HG02943 (cell line): Measurements from ENCODE around the gene ERGIC2.
"Not testable (repeated sequence)": the region's sequence is repeated elsewhere in the genome, so short reads cannot be mapped to it uniquely, and the experiment has no call there.

Source experiments
- ATAC-seq: cut with Tn5 transposase; IDR thresholded peaks from one replicate; pipeline ENCODE4 v1.9.1; 2021; ENCODE audit warnings: mild to moderate bottlenecking, low read depth, moderate library complexity; ENCODE audit not compliant: unreplicated experiment

ERGIC2 gene, protein sequence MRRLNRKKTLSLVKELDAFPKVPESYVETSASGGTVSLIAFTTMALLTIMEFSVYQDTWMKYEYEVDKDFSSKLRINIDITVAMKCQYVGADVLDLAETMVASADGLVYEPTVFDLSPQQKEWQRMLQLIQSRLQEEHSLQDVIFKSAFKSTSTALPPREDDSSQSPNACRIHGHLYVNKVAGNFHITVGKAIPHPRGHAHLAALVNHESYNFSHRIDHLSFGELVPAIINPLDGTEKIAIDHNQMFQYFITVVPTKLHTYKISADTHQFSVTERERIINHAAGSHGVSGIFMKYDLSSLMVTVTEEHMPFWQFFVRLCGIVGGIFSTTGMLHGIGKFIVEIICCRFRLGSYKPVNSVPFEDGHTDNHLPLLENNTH

DNA sequence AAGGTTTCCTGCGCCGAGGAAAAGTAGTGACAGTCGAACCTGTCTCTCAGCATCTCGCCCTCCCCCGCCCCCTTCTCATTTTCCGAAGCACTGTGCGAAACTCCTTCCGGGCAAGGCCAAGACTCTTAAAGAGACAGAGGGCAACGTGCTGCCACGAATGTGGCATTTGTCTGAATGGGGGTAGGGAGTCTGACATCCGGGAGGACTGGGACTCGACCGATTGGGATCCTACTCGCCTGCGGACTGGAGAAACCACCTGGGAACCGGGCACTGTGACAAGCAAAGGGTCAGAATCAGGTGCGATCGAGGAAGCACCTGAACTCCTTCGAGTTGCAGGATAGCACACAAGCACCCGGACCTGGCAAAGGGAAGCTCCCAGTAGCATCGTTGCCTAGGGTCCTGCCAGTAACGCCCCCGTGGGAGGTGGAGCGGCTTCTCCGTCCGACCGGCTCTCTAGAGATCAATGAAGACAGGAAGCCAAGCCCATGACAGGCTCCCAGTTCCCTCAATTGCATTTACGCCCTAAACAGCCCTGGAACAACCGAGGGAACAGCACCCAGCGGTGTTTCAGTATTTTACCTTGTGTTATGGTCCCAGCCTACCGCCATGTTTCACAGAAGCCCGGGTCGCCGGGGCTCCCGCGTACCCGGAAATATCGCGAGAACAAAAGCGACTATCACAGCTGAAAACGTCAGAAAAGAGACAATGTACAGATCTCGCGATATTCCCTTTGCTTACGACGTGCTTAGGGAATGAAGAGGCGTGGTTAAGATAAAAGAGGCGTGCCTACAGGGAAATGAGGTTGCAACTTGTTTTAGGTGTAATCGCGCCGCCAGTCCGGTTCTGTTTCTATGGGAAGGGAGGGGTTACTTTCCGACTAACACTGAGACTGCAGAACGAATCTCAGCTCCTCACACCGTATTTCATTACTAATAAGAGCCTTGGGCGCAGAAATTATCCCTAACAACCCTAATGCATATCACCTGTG is at the start of gene ERGIC2:
Gene ERGIC2 (minus strand): TSS at position 637 of the 988 bp plus-strand sequence. CDS start 9,539 bp downstream, outside the sequence.
- peak; percentile 97 for ATAC-seq

DNA sequence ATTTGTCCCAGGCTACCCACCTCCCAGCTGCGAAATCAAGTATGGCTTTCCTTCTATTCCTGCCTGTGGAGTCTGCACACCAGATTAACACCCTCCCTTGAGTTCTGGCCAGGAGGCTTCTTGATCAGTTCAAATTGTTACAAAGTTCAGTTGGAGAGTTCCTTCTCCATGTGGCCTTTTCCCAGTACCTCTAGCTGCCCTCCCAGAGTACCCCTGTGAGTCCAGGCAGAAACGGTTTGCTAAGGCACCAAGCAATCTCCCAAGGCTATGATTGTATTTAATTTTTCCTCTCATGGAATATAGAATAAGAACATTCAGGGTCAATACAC is 49.7 kb upstream of the ERGIC2 start:
- ATAC-seq: no peak

DNA sequence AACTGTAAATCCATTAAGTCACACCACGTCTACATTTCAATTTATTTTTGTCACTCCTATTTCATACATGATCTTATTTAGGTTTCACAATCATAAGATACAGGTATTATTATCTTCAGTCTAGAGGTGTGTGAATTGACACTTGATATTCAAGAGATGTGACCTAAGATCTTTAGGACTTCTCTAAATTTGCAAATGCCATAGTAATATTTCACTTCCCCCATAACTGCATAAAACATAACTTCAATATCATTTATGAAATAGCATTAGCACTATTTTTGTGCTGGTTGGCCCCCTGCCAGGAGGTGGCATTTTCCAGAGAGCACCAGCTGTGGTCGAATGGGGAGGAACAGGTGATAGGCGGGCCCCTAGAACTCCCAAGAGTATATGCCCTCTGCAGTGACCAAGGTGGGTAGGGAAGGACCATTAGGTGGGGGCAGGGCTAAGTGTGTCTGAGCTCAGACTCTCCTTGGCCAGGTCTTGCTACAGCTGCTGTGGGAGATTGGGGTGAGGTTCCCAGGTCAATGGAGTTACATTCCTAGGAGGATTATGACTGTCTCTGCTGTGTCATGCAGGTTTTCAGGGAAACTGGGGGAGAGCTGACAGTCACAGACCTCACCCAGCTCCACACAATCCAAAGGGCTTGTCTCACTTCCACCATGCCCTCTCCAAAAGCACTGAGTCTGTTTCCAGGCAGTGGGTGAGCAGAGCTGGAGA is 49.2 kb upstream of the ERGIC2 start:
- ATAC-seq: no peak

DNA sequence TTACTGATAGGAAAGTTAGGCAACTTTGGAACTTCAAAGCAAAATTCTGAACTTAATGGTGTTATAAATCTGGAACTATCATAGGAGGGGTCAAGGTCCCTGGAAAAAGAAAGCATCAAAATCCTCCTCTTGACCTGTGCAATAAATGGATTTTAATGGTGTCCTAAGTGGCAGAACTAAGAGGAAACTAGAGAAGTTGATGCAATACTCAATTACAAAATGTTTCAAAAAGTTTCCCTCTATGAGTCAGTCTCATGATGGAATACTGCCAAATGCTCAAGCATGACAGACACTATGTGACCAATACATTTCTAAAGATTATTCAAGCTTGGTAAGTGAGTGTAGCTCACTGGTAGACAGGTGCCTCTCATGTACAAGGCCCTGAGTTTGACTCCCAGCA is 47.7 kb upstream of the ERGIC2 start:
- no peak for ATAC-seq

DNA sequence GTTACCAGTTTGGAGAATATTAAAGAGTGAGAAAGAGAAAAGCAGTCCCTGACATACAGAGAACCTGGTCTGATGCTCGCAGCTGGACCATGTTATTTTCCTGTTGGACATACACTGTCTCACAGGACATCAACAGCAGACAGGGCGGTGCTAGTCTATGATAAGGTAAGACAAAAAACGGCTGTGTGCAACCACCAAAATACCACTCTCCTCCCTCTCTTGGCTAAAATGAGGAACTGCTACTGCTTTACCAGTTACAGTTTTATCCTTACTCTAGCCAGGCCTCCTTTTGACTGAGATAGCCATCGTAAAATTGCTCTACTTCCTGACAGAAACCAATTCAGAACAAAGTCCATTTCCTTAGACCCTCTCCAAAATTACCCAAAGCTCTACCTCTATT is 47.0 kb upstream of the ERGIC2 start:
- ATAC-seq: peak; percentile 100

DNA sequence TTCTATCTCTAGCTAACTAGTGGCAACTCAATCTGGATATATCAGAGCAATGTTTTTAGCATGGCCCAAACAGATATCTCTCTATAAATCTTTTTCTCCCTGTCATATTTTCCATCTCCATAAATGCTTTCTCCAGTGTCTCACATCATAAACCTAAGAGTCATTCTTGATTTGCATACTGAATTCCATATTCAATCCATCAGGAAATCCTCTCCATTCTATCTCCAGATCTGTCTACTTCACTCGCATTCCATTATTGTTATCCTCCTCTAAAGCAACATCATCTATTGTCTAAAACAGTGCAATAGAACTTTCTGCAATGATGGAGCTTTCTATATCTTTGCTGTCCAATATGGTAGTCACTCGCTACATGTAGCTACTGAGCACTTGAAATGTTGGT is 45.5 kb upstream of the ERGIC2 start:
- no peak for ATAC-seq

DNA sequence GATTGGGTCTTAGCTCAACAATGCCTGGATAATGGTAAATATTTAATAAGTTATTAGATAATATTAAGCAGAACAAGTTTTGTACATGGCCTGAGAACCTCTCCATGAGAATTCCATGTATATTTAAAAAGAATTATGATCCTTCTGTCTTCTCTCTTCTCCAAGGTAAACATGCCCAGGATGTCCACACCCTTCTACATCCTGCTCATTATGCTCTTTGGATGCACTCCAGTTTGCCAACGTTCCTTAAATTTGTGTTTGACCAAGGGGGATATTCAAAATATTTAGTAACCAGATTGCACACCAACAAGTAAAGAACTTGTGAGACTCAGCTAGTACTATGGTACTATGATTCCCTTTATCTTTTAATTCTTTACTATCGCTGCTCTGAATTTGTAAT is 44.8 kb upstream of the ERGIC2 start:
- no peak for ATAC-seq

DNA sequence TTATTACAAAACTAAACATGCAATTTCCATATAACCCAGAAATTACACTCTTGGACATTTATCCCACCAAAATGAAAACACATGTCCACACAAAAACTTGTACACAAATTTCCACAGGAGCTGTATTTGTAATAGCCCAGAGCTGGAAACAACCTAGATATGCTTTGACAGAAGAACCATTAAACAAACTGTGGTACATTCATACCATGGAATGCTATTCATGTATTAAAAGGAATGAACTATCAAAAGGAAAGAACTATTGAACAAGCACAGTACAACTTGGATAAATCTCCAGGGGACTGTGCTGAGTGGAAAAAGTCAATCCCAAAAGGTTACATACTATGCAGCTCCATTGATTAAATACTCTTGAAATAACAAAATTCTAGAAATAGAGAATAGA is 35.8 kb upstream of the ERGIC2 start:
- no peak for ATAC-seq

DNA sequence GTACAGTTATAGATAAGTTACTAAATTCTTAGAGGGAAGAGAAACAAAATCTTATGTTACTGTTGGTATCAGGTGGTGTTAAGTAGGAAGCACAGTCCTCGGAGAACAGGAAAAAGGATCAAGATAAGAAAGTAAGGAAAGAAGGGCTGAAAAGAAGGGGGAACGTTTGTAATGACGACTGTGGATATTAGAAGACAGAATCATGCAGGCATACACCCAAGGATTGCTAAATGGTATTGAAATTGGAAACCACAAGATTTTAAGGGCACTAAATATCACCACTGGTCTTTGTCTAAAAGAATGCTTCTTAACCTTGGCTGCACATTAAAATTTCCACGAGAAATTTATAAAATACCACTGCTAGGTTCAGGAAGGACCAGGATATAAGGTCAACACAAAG is 34.1 kb upstream of the ERGIC2 start:
- no peak for ATAC-seq

DNA sequence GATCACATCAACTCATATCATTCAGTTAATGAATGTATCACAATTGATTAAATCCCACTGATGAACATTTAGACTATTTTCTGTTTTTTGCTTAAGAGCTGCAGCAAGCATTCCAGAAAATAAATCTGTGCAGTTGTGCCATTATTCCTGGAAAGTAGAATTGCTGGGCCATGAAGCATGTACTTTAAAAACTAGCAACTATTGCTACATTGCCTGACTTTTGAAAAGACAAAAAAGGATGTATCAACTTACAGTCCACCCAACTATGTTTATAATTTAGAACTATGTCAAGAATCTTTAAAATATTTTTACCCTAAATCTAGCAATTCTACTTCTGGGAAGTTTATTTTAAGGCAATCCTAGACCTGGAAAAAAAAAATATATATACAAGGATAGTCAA is 33.4 kb upstream of the ERGIC2 start:
- no peak for ATAC-seq

DNA sequence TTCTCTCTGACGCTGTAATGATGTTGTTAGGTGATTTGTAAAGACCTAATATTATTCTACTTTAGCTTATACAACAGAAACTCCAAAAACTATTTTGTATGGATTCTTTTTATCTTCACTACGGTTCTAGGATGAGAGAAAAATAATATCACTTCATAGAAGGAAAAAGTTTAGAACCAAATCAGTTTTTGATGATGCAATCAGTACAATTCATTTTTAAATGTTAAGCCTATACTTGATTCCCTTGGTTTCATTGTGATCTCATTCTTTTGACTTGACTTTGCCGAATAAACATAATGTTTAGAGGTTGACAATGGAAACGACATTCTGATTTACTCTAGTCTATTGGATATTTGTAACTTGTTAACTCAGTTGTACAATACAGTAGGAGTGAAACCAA is 24.6 kb upstream of the ERGIC2 start:
- no peak for ATAC-seq

DNA sequence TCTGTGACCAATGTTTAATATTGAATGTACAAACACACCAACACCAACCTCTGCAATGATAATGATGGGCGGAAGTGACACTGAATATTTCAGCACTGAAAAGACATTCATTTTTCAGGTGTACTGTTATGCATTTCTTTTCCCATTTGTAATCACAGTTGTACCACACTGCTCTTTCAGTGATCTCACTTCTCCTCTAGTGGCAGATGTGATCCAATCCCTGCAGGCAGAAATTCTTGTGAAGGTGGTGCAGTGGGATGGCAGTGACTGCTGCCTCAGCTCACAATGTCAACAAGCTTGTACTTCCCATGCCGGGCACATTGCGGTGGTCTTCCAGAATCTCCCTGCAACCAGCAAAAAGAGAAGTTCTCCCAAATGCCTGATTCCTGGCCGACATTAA is 23.0 kb upstream of the ERGIC2 start:
- no peak for ATAC-seq

DNA sequence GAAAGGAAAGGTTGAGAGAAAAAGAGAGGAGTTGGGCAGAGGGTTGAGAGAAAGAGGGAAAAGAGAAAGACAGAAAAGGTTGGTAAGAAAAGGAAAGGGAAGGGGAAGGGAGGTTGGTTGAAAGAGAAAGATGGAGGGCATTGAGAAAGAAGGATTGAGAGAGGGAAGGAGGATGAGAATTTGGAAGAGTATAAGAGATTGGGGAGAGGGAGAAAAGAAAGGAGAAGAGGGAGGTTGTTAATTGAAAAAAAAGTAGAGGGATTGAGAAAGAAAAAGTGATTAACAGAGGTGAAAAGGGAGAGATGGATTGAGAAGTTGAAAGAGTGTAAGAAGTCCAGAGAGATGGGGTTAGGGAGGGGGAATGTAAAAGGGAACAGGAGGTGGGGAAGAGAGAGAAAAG is 21.5 kb upstream of the ERGIC2 start:
- no peak for ATAC-seq

DNA sequence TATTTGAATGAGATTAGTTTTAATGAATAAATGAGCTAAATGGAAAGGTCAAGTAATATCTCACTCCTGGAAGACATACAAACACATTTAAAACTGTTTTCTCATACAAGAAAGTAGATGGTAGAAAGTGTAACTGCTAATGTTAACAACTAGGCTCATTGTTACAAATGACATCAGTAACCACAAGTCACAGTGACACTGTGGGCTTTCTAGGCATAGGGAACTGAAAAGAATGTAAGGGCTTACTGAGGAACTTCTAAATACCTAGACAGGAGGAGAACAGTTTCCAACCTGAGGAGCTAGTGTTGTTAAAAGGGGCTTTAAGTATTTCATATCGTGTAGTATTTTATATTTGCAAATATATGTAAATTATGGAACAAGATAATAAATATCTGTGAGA is 17.5 kb upstream of the ERGIC2 start:
- no peak for ATAC-seq

DNA sequence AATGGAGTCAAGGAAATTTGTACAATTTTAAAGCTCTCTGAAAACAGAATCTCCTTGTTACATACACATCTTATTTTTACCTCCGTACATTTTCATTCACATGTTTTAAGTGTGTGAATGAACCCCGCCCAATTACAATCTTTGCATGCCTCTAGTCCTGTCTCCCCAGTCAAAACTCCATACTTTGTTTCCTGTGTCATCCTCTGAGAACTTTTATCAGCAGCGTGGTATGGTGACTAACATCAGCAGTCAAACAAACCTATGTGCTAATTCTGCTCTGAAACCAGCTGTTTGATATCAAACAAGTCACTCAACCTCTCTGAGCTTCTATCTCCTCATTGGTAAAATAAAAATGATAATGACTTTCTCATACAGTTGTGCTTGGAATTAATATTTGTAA is 15.8 kb upstream of the ERGIC2 start:
- ATAC-seq: no peak

DNA sequence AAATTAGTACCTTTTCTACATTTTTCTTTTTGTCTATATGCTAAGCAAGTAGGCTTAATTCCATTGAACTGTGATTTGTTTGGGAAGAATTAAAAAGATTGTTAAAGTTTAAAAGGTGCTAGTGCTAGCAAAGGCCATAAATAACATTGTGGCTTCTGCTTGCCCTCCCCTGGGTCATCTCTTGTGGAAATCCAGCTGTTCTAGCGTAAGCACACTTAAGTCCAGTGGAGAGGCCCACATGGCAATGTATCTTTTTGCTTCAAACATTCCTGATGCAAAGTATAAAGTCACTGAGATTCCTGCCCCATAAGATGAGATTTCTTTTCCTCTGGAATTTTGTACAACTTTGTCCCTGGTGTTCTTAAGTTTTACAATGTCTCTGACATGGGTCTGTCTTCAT is 14.4 kb upstream of the ERGIC2 start:
- no peak for ATAC-seq

DNA sequence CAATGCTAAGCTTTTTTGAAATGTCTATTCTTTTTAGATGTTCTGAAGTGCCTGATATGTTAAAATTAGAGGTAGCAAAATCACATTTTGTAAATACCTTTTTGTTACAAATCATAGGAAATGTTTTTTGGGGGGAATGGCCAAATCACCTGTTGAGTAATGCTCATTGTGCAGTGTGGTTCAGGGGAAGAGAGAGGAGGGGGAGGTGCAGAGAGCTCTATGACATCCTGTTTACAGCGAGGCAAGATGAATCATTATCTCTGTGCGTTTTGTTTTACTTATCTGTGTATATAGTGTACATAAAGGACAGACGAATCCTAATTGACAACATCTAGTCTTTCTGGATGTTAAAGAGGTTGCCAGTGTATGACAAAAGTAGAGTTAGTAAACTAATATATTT is 9.4 kb upstream of the ERGIC2 start:
- ATAC-seq: not testable (repeated sequence)

DNA sequence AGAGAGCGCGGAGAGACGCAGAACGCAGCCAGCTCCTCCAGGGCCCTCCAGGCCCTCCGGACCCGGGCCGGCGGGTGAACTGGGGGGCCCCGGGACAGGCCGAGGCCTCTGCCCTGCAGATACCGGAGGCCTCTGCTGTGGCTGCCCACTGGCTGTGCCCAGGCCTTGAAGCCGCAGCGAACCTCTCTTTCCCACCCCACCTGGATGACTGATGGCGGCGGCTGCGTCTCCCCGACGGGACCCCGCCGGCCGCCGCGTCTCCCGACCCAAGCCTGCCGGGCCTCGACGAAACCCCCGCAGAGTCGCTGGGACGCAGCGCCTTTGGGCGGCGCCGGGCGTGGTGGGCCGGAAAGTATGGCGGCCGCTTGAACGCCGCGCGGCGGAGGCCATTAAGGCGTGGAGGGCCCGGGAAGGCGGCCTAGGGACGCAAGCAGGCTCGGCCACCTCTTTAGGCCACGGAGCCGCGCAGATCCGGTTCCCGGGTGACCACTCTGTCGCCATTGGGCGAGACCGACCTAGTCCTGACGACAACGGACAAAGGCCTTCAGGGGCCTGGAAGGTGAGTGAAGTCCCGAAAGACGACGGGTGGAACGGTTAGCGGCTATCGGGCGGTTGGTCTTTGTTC is 8.4 kb upstream of the ERGIC2 start:
- ATAC-seq: no peak

DNA sequence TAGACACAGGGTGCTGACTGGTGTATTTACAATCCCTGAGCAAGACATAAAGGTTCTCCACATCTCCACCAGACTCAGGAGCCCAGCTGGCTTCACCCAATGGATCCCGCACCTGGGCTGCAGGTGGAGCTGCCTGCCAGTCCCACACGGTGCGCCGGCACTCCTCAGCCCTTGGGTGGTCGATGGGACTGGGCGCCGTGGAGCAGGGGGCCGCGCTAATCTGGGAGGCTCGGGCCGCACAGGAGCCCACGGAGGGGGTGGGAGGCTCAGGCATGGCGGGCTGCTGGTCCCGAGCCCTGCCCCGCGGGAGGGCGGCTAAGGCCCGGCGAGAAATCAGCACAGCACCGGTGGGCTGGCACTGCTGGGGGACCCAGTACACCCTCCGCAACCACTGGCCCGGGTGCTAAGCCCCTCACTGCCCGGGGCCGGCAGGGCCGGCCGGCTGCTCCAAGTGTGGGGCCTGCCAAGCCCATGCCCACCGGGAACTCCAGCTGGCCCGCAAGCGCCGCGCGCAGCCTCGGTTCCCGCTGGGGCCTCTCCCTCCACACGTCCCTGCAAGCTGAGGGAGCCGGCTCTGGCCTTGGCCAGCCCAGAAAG is 5.2 kb upstream of the ERGIC2 start:
- ATAC-seq: not testable (repeated sequence)

DNA sequence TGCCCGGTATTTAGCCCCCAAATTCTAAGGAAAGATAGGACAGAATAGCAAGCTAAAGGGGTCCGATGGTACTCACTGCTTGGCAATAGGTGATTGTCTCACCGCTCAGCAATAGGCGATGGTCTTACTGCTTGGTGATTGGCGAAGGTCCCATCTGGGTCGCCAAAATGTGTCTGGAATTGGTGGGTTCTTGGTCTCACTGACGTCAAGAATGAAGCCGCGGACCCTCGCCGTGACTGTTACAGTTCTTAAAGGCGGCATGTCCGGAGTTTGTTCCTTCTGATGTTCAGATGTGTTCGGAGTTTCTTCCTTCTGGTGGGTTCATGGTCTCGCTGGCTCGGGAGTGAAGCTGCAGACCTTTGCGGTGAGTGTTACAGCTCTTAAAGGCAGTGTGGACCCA is 4.2 kb upstream of the ERGIC2 start:
- not testable (repeated sequence) for ATAC-seq
